ENCODE measurements around the gene TTLL8.
A peak's percentile ranks its signal among the peaks of the same experiment; 100 is the strongest.

The TTLL8 gene

DNA sequence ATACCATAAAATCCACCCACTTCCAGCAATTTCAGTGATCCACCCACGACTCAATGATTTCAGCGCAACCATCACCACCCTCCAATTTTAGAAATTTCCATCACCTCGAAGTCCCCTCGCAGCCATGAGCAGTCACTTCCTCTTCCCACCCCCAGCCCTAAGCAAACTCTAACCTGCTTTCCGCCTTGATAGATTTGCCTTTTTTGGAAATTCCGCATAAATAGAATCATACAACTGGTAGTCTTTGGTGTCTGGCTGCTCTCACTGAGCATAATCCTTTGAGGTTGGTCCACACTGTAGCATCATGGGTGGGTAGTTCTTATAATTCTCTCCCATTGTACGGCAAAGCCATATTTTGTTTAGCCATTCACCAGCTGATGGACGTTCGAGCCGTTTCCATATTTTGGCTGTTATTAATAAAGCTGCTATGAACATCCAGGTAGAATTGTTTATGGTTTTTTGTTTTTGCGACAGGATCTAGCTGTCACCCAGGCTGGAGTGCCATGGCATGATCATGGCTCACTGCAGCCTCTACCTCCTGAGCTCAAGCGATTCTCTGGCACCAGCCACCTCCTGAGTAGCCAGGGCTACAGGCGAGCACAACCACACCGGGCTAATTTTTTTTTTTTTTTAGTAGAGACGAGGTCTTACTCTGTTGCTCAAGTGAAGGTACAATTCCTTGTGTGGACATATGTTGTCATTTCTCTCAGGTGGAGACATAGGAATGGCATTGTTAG is 81.5 kb downstream of the TTLL8 start:
- DNase-seq, result peak; percentile 22

DNA sequence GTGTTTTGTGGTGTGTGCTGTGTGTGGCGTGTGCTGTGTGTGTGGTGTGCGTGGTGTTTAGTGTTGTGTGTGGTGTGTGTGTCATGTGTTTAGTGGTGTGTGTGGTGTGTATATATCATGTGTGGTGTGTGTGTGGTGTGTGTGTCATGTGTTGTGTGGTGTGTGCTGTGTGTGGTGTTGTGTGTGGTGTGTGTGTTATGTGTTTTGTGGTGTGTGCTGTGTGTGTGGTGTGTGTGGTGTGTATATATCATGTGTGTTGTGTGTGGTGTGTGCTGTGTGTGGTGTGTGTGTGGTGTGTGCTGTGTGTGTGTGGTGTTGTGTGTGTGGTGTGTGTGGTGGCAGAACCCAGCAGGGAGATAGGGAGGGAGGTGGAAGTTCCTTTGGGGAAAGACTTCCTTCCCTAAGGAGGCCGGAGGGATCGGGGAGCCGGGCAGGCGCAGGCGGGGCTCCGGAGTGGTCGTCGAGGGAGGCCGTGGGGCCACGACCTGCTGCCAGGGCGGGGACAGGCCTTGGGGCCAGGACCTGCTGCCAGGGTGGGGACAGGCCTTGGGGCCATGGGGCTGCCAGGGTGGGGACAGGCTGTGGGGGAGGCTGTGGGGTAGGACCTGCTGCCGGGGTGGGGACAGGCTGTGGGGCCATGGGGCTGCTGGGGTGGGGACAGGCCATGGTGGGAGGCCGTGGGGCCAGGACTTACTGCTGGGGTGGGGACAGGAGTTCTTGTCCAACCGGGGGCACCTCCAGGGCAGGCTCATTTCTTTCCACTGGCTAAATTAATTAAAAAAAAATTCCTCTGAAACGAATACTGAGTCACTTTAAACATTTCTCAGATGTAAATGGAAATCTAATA is 82.3 kb downstream of the TTLL8 start:
- peak; percentile 24 for DNase-seq

DNA sequence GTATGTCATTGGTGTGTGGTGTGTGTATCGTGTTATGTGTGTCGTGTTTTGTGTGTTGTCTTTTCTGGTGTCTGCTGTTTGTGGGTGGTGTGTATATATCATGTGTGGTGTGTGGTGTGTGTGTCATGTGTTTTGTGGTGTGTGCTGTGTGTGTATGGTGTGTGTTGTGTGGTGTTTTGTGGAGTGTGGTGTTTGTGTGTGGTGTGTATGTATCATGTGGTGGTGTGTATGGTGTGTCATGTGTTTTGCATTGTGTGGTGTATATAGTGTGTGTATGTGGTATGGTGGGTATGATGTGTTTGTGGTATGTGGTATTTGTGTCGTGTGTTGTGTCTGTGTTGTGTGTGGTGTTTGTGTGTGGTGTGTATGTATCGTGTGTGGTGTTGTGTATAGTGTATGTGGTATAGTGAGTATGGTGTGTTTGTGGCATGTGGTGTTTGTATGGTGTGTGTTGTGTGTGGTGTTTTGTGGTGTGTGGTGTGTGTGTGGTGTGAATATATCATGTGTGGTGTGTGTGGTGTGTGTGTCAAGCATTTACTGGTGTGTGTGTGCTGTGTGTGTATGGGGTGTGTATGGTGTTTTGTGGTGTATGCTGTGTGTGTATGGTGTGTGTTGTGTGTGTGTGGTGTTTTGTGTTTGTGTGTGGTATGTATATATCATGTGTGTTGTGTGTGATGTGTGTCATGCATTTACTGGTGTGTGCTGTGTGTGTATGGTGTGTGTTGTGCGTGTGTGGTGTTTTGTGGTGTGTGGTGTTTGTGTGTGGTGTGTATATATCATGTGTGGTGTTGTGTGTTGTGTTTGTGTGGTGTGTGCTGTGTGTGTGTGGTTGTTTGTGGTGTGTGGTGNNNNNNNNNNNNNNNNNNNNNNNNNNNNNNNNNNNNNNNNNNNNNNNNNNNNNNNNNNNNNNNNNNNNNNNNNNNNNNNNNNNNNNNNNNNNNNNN is 84.8 kb downstream of the TTLL8 start:
- peak; percentile 17 for DNase-seq

DNA sequence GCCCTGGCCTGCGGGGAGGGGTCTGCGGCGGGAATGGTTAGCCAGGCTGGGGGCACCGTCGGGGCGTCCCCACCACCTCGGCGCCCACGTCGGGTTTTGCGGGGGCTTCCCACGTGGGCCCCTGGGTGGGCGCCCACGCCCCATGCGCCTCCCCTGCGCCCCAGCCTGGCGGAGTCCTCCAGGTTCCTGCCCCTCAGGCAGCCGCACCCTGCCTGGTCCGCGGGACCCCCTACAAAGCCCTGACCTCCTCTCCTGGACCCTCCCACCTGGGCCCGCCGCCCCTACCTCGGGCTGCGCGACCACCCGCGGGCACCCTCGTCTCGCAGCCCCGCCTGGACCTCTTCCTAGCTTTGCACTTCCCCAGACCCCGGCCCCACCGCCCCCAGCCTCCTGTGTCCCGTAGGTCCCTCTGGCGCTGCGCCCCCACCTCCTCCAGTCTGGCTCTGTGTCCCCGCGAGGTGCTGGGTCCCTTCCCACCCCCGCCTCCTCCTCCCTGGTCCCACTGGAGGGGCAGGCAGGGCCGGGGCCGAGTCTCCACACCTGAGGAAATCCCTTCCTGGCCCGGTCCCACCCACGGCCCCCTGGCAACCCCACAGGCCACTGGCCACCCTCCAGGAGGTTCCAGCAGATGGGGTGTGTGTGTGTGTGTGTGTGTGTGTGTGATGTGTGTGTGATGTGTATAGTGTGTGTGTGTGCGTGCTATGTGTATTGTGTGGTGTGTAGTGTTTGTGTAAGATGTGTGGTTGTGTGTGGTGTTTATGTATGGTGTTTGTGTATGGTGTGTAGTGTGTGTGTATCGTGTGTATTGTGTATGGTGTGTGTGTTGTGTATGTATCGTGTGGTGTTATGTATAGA is 85.7 kb downstream of the TTLL8 start:
- DNase-seq, result peak; percentile 28

DNA sequence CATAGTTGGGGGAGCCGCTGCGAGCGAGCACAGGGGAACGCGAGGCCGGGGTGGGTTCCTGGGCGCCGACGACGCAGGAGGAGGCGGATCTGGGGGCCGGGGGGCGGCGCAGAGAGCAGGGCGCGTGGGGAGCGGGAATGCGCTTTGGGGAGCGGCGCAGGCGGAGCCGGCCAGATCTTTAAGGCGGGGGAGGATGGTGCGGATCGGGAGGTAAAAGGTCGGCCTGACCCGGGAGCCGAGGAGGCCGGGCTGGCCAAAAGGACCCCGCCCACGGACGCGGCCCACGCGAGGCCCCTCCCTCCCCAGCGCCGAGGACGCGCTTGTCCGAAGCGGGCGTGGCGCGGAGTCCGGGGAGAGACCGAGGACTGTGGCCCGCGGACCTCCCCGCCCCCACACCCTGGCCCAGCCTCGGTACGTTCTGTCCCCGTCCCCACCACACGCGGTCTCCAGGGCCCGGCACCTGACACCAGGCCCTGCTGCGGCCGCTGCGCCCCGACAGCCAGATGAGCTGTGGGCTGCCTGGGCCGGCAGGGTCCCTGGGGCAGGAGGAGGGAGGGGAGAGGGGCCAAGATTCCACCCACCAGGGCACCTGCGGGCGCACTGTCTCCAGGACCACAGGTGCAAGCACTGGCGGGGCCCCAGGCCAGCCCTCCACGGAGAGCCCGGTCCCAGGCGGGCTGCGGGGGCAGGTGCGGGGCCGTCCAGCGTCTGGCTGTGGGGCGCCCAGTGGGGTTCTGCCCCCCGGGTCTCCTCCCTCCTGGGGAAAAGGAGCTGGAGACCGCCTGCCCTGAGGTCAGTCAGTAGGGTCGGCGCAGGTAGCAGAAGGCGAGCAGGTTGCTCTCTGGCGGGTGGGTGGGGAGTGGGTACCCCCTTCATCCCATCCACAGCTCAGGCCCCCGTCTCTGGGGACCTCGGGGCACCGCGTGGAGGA is 86.6 kb downstream of the TTLL8 start:
- peak; percentile 49 for DNase-seq

DNA sequence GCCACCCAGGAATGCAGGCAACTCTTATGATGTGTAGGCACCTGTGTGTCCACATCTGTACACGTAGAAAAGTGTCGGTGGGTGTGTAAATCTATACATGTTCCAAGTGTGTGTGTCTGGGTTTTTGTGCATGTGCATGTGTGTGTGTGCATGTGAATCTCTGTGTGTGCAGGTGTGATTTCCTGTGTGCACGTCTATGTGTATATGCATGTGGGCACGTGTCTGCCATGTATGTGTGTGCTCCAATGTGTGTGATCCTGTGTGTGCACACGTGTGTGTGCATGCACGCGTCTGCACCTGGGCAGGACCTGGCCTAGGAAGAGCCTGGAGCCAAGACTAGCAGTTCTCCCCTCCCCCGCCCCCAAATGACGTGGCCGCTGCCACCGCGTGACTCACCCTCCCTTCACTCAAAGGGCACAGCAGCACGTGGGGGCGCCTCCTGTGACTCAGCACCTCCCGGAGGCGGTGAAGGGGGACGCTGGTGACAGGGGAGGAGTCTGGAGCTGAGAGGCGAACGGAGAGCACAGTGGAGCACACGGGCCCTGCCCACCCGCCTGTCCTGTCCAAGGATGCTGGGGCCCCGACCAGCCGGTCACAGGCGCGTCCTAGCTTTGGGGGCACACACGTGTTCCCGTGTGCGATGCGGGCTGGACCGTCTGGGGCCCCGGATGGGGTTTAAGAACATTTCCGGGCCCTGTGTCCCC is 87.4 kb downstream of the TTLL8 start:
- peak; percentile 87 for DNase-seq

DNA sequence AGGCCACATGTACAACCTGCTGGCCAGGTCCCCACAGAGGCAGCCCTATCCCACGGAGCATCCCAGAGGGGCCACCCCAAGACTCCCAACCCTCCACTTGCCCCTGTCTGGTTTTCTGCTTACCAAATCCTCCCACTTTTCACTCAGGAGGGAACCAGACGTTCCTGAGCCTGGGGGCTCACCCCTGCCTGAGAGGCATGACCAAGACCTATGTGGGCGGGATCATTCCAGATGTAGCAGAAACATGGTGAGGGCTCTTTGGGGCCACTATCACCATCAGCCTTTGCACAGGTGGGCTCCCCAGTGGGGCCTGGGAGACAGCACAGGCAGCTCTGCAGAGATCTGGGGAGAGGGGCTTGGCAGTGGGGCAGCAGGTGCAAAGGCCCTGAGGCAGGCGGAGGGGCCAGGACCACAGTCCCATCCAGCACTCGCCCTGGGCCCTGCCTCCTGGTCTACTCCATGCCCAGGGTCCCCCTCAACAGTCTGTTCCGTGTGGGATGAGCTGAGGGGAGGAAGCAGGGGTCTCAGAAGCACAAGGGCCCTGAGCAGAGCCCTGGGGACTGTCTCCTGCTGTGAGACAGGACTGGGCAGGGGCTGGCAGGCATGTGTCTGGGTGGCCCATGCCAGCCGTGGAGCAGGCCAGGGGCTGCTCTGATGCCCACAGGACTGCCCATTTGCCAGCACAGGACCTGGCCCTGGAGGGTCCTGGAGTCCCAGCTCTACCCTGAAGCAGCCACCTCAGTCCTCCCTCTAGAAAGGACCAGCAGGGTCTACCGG is 88.2 kb downstream of the TTLL8 start:
- peak; percentile 21 for DNase-seq

DNA sequence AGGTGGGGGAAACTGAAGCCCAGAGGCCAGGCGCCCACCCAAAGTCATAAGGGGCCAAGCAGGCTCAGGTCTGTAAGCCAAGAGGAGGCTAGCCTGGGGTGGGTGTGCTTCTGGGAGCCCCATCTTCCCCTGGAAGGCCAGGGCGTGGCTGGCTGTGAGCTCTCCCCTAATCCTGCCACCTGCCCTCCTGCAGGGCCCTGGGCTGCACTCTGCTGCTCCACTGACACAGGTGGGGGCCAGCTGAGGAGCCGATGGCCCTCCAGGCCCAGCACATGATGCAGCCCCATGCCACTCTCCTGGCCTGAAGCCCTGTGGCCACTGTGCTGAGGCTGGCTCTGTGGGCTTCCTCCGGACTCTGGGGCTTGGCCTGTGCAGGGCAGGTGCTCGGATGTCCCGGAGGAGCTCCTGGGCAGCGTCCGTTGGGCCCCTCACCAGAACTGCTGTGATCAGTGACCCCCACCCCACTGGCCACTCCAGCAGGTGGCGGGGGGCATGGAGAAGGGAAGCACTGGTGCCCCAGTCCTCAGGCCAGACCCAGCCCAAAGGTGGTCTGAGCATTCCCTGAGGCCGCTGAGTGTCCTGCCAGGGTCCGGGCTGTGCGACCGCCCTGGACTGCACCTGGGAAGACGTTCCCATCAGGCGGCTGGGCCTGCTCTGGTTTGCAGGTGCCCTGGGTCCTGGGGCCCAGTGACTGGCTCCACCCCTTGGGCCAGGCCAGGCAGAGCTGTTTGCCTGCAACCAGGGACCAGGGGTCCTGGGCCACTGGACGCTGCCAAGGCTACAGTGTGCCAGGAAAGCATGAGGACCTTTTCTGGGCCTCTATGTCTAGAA is 89.1 kb downstream of the TTLL8 start:
- no peak for DNase-seq

Data from femur (tissue), 1 donor.